ENCODE results near the gene IGSF6. TPM values are rescaled to one million over a fixed set of nuclear protein-coding genes. Genes with fewer than 3 reads are reported as not detected.
"Not testable (repeated sequence)": the region's sequence is repeated elsewhere in the genome, so short reads cannot be mapped to it uniquely, and the experiment has no call there.

Gene IGSF6
- total and polyA plus RNA-seq, 2 experiments from 2014 or later = 0.13 TPM; not detected in 1

DNA sequence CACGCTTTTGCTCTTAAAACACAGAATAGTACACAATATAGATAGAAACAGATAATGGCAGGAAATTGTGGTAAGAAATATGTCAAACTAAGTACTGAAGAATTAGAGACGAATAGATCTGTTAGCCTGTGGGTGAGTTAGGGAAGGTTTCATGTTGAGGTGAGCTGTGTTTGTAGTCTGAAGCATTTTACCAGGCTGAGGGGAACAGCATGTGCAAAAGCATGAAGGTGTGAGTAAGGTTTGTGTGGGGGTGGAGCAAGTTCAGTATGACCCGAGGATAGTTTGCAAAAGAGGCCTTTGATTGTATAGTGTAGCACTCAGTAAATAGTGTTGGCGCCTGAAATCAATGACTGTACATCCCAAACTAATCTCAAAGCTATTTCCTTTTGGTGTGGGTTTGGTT lies 13.8 kb downstream of the IGSF6 start:
- peak in 1 of 2 donors; percentile 42 for DNase-seq (ENCODE audit: low read depth in 1 of 2, low spot score in 1 of 2)
- Histone ChIP-seq H3K4me3 (no peak overlapping the region), H3K4me1 (ENCODE audit: low read depth) (no peaks in the 10 kb centered on the region), H3K36me3 (no peaks in the 10 kb centered on the region), H3K27ac (no peak overlapping the region), H3K9me3 (ENCODE audit: low read depth) (no peaks in the 10 kb centered on the region), H3K27me3 (no peaks in the 10 kb centered on the region)
- TF ChIP-seq, protein P1, sequence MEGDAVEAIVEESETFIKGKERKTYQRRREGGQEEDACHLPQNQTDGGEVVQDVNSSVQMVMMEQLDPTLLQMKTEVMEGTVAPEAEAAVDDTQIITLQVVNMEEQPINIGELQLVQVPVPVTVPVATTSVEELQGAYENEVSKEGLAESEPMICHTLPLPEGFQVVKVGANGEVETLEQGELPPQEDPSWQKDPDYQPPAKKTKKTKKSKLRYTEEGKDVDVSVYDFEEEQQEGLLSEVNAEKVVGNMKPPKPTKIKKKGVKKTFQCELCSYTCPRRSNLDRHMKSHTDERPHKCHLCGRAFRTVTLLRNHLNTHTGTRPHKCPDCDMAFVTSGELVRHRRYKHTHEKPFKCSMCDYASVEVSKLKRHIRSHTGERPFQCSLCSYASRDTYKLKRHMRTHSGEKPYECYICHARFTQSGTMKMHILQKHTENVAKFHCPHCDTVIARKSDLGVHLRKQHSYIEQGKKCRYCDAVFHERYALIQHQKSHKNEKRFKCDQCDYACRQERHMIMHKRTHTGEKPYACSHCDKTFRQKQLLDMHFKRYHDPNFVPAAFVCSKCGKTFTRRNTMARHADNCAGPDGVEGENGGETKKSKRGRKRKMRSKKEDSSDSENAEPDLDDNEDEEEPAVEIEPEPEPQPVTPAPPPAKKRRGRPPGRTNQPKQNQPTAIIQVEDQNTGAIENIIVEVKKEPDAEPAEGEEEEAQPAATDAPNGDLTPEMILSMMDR (IDR thresholded peaks at IDR 0.05; ENCODE audit: low read depth, low read length) = no peak

DNA sequence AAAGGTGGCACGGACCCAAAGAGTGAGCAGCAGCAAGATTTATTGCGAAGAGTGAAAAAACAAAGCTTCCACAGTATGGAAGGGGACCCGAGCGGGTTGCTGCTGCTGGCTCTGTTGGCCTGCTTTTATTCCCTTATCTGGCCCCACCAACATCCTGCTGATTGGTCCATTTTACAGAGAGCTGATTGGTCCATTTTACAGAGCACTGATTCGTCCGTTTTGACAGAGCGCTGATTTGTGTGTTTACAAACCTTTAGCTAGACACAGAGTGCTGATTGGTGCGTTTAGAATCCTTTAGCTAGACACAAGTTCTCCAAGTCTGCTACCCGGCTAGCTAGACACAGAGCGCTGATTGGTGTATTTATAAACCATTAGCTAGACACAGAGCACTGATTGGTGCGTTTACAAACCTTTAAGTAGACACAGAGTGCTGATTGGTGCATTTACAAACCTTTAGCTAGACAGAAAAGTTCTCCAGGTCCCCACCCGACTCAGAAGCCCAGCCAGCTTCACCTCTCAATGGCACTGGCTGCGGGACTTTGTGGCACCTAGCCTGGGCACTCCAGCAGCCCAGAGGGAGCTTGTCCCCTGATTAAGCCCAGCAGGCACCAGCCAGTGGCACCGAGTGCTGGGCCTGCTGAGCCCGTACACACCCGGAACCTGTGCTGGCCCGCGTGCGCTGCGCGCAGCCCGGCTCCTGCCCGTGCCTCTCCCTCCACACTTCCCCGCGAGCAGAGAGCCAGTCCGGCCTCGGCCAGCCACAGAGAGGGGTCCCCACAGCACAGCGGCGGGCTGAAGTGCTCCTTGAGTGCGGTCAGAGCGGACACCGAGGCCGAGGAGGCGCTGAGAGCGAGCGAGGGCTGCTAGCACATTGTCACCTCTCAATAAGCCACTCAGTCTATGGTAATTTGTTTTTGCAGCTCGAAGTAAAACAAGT lies 15.1 kb downstream of the IGSF6 start:
- TF ChIP-seq, protein P1 (IDR thresholded peaks at IDR 0.05; ENCODE audit: low read depth, low read length) = no peak
- no peak overlapping the region for H3K4me3 ChIP-seq
- no peak for DNase-seq (ENCODE audit: low read depth in 1 of 2, low spot score in 1 of 2)
- H3K27ac ChIP-seq = no peak overlapping the region
- H3K9me3 ChIP-seq (ENCODE audit: low read depth) = no peaks in the 10 kb centered on the region
- no peaks in the 10 kb centered on the region for H3K27me3 ChIP-seq
- no peaks in the 10 kb centered on the region for H3K4me1 ChIP-seq (ENCODE audit: low read depth)
- H3K36me3 ChIP-seq = no peaks in the 10 kb centered on the region

DNA sequence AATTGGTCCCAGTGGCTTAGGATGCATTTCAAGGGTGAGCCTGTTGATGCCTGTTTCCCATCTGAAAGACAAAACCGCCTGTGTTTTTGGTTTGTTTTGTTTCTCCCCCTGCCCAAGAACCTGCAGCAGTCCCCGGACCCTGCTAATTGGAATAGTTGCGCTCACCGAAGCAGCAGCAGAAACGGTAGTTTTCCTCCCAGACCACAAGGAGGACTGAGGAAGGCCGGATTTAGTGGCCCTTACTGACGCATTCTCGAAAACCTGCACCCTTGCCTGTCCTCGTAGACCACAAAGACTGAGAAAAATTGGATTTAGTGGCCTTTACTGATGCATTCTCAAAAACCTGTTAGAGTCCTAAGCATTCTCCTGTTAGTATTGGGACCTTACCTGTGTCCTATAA lies 16.7 kb downstream of the IGSF6 start:
- not testable (repeated sequence) for H3K4me1 ChIP-seq (ENCODE audit: low read depth); H3K27me3 ChIP-seq; DNase-seq (ENCODE audit: low read depth in 1 of 2, low spot score in 1 of 2); H3K4me3 ChIP-seq; H3K36me3 ChIP-seq; H3K27ac ChIP-seq; H3K9me3 ChIP-seq (ENCODE audit: low read depth)

DNA sequence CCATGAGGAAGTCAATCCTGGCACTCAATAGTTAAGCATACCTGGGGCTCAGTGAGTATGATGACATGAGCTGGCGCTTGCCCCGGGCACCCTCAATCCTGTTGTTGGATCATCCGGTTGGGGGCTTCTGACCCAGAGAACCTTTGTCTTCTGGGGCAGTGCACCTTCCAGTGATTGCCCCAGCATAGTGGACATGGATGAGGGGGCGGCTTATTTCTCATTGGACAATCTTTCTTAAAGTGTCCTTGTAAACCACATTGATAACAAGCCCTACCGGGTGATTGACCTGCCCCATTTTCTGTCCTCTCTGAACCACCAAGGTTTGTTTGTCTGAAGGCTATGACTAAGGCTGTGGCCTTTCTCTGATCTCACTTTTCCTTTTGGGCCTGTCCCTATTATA lies 18.2 kb downstream of the IGSF6 start:
- no peak overlapping the region for H3K4me3 ChIP-seq
- no peaks in the 10 kb centered on the region for H3K9me3 ChIP-seq (ENCODE audit: low read depth)
- peaks cover 3% of the 10 kb centered on the region for H3K36me3 ChIP-seq
- no peak overlapping the region for H3K27ac ChIP-seq
- no peaks in the 10 kb centered on the region for H3K27me3 ChIP-seq
- TF ChIP-seq, protein P1 (IDR thresholded peaks at IDR 0.05; ENCODE audit: low read depth, low read length) = no peak
- H3K4me1 ChIP-seq (ENCODE audit: low read depth) = no peaks in the 10 kb centered on the region
- no peak for DNase-seq (ENCODE audit: low read depth in 1 of 2, low spot score in 1 of 2)

DNA sequence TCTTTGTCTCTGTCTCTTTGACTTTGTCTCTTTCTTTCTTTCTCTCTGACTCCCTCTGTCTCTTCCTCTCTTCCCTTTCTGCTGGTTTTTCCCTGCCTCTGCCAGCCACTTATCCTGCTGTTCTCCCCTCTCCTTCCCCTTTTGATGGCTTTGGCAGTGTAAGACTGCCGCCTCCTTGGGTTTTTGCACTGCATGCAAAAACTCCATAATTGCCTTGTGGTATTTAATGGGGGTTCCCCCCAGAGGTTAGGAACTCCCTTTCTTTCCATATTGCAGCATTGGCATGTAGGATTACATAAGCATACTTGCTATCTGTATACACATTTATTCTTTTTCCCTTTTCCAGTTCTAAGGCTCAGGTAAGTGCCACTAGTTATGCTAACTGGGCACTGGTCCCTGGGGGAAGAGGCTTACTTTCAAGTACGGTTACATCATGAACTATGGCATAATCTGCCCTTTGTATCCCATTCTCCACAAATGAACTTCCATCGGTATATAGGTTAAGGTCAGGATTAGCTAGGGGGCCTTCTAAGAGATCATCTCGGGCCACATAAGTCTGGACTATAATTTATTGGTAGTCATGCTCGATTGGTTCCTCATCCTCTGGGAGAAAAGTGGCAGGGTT lies 20.3 kb downstream of the IGSF6 start:
- H3K27me3 ChIP-seq; H3K9me3 ChIP-seq (ENCODE audit: low read depth); H3K27ac ChIP-seq; H3K4me1 ChIP-seq (ENCODE audit: low read depth); DNase-seq (ENCODE audit: low read depth in 1 of 2, low spot score in 1 of 2); H3K4me3 ChIP-seq; H3K36me3 ChIP-seq: not testable (repeated sequence)

DNA sequence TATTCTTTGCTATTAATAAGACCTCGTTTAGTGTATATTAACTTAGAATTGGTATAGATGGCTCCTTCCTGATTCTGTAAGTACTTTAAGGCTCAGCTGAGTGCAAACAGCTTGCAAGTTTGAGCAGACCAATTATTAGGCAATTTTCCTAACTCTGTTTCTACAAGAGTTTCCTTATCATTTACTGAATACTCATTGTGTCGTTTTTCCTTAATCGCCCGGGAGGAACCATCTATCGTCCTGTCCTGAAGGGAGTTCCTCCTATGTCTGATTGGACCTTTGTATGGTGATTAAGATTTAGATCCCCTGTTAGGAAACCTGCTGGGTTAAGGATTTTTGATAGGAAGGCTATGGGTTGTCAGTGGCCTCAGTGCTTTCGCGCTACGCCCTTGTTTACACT lies 21.0 kb downstream of the IGSF6 start:
- H3K36me3 ChIP-seq; H3K4me1 ChIP-seq (ENCODE audit: low read depth); DNase-seq (ENCODE audit: low read depth in 1 of 2, low spot score in 1 of 2); H3K27me3 ChIP-seq; H3K9me3 ChIP-seq (ENCODE audit: low read depth); H3K27ac ChIP-seq; H3K4me3 ChIP-seq: not testable (repeated sequence)

DNA sequence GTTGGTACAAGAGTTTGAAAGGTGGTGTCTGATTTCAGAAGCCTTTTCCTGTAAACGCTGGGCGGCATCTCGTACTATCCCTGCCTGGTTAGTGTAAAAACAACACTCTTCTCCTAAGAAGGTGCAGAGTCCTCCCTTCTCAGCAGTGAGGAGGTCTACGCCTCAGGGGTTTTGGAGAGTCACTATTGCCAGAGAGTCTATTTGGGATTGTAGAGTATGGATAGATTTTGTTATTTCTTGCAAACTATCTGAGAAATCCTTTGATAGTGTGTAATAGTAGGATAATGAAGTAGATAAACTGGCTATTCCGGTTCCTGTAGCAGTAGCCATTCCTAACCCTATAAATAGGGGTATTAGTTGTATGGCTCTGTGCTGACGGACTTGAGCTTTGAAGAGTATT lies 21.5 kb downstream of the IGSF6 start:
- H3K4me1 ChIP-seq (ENCODE audit: low read depth) = peaks cover 11% of the 10 kb centered on the region
- not testable (repeated sequence) for H3K9me3 ChIP-seq (ENCODE audit: low read depth); H3K36me3 ChIP-seq; DNase-seq (ENCODE audit: low read depth in 1 of 2, low spot score in 1 of 2); H3K4me3 ChIP-seq; H3K27ac ChIP-seq; H3K27me3 ChIP-seq

DNA sequence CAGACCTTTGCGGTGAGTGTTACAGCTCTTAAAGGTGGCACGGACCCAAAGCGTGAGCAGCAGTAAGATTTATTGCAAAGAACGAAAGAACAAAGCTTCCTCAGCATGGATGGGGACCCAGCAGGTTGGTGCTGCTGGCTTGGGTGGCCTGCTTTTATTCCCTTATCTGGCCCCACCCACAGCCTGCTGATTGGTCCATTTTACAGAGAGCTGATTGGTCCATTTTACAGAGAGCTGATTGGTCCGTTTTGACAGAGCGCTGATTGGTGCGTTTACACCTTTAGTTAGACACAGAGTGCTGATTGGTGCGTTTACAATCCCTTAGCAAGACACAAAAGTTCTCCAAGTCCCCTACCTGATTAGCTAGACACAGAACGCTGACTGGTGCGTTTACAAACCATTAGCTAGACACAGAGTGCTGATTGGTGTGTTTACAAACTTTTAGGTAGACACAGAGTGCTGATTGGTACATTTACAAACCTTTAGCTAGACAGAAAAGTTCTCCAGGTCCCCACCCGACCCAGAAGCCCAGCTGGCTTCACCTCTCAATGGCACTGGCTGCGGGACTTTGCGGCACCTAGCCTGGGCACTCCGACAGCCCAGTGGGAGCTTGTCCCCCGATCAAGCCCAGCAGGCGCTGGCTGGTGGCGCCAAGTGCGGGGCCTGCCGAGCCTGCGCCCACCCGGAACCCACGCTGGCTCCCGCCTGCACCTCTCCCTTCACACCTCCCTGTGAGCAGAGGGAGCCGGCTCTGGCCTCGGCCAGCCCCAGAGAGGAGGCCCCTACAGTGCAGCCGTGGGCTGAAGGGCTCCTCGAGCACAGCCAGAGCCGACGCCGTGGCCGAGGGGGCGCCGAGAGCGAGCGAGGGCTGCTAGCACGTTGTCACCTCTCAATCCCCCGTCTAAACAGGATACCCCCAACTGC lies 22.5 kb downstream of the IGSF6 start:
- DNase-seq (ENCODE audit: low read depth in 1 of 2, low spot score in 1 of 2); H3K9me3 ChIP-seq (ENCODE audit: low read depth); H3K4me3 ChIP-seq; H3K27ac ChIP-seq; H3K27me3 ChIP-seq: not testable (repeated sequence)
- Histone ChIP-seq H3K4me1 (ENCODE audit: low read depth) (peaks cover 11% of the 10 kb centered on the region), H3K36me3 (peaks cover 12% of the 10 kb centered on the region)
